T-cell (primary cell): ENCODE data around the gene INPP5J. TPM values are rescaled to one million over a fixed set of nuclear protein-coding genes. Genes with fewer than 3 reads are reported as not detected.
"Not testable (repeated sequence)": the region's sequence is repeated elsewhere in the genome, so short reads cannot be mapped to it uniquely, and the experiment has no call there.

Experiments used
- ATAC-seq, 4 experiments: fragments of 200-7000 bp in 3 of 4; fragments of 150-1000 bp in 1 of 4; cut with Tn5 transposase; replicated peaks in 1 of 4; 1 replicate in 3 of 4; 2 replicates in 1 of 4; pipeline ENCODE4 v1.10.0; 2021; ENCODE audit warnings: moderate library complexity in 3 of 4, mild to moderate bottlenecking in 2 of 4, moderate number of reproducible peaks in 1 of 4
- CTCF ChIA-PET, 2 donors: fragments of 300-600 bp; sonication (Branson Sonifier 250); formaldehyde crosslinking; loops; one replicate each; lab custom pipeline; 2022; ENCODE audit warnings: antibody characterized with exemption in 2 of 2; lab: Charles Lee
- POLR2A ChIA-PET, 2 donors: fragments of 300-600 bp; sonication (Branson Sonifier 250); formaldehyde crosslinking; loops; one replicate each; lab custom pipeline; 2022; ENCODE audit warnings: antibody characterized with exemption in 2 of 2; lab: Charles Lee
- DNase-seq, 35 experiments: peaks; one replicate each; pipeline versions ENCODE4 v3.0.0 to v3.0.0-alpha.2; 2013 to 2023
- H3K27ac ChIP-seq: one replicate; pipeline ENCODE4 v1.5.1; 2013; ENCODE audit warnings: low read length
- H3K27me3 ChIP-seq, 2 experiments: replicated peaks in 1 of 2; 1 replicate in 1 of 2; 2 replicates in 1 of 2; pipeline versions ENCODE4 v1.6.1 to v1.7.0; 2013; ENCODE audit warnings: low read length in 1 of 2, mixed read lengths in 1 of 2; ENCODE audit not compliant: control insufficient read depth in 2 of 2, insufficient read depth in 2 of 2; ENCODE audit errors: extremely low read depth in 1 of 2
- H3K36me3 ChIP-seq, 2 donors: 1 replicate in 1 of 2; 2 replicates in 1 of 2; pipeline versions ENCODE4 v1.6.1 to v1.7.0; 2013; ENCODE audit warnings: low read length in 1 of 2; ENCODE audit not compliant: control insufficient read depth in 2 of 2, insufficient read depth in 1 of 2; ENCODE audit errors: extremely low read depth in 1 of 2
- H3K4me1 ChIP-seq, 2 experiments: 1 replicate in 1 of 2; 2 replicates in 1 of 2; pipeline versions ENCODE4 v1.6.1 to v1.7.0; 2013; ENCODE audit warnings: low read length in 2 of 2, mixed read lengths in 1 of 2; ENCODE audit not compliant: insufficient read depth in 2 of 2, control insufficient read depth in 1 of 2; ENCODE audit errors: extremely low read depth in 1 of 2
- H3K4me3 ChIP-seq, 2 donors: 1 replicate in 1 of 2; 2 replicates in 1 of 2; pipeline versions ENCODE4 v1.5.1 to v1.7.0; 2013; ENCODE audit warnings: mild to moderate bottlenecking in 2 of 2, low read length in 1 of 2, moderate library complexity in 1 of 2; ENCODE audit not compliant: control insufficient read depth in 1 of 2; ENCODE audit errors: extremely low read depth in 1 of 2
- H3K9me3 ChIP-seq: 2 replicates; pipeline ENCODE4 v1.7.0; 2013
- H3K27ac Mint-ChIP-seq, 2 donors: one replicate each; pipeline ENCODE4 v1.8.0; 2020 to 2021; ENCODE audit warnings: mild to moderate bottlenecking in 2 of 2, mixed read lengths in 2 of 2
- H3K27me3 Mint-ChIP-seq, 2 donors: one replicate each; pipeline ENCODE4 v1.8.0; 2021 to 2022; ENCODE audit warnings: mixed read lengths in 2 of 2
- H3K36me3 Mint-ChIP-seq: one replicate; pipeline ENCODE4 v1.8.0; 2021; ENCODE audit warnings: mixed read lengths
- H3K4me1 Mint-ChIP-seq, 3 donors: one replicate each; pipeline ENCODE4 v1.8.0; 2020 to 2022; ENCODE audit warnings: mixed read lengths in 3 of 3, mild to moderate bottlenecking in 1 of 3
- H3K4me3 Mint-ChIP-seq, 3 donors: one replicate each; pipeline ENCODE4 v1.8.0; 2020 to 2022; ENCODE audit warnings: mild to moderate bottlenecking in 3 of 3, mixed read lengths in 3 of 3, moderate library complexity in 3 of 3
- H3K9me3 Mint-ChIP-seq, 3 donors: one replicate each; pipeline ENCODE4 v1.8.0; 2020 to 2022; ENCODE audit warnings: mixed read lengths in 3 of 3
- WGBS: methylation state at CpG from one replicate; pipeline ENCODE4 v1.1.5; 2013; ENCODE audit warnings: missing lambda C conversion rate; ENCODE audit not compliant: insufficient coverage; 5-methylcytosine and 5-hydroxymethylcytosine counted together
- total RNA-seq, 35 experiments: library from RNA in 6 of 35; stranded (reverse) in 6 of 35; fragments of 120-200 nt in 1 of 35; gene quantifications; one replicate each; pipeline versions ENCODE4 v1.2.1 to v1.2.4 and lab custom pipeline; 2013 to 2026

The INPP5J gene
- total RNA-seq, 5 donors from 2014 or later (not counting 1 experiment from before 2014, with no cell fraction given), result 0.23 to 1.1 (median 0.35) TPM

DNA sequence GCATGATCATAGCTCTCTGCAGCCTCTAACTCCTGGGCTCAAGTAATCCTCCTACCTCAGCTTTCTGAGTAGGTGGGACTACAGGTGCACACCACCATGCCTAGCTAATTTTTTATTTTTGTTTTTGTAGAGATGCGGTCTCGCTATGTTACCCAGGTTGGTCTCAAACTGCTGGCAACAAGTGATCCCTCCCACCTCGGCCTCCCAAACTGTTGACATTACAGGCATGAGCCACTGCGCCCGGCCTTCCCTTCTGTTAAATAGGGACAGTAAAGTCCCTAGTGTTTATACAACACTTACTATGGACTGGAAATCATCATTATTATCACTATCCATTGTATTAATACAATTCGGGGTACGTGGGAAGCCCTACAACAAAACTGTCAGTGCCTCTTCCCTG lies 28.0 kb upstream of the INPP5J start:
- Mint-ChIP-seq H3K27ac (no peak overlapping the region), H3K4me3 (no peak overlapping the region), H3K27me3 (no peaks in the 10 kb centered on the region), H3K36me3 (no peaks in the 10 kb centered on the region), H3K4me1 (no peaks in the 10 kb centered on the region), H3K9me3 (no peaks in the 10 kb centered on the region)
- 92% methylated on average over 2 of the region's 7 CpGs for WGBS
- no peak overlapping the region for H3K4me3 ChIP-seq
- H3K27me3 ChIP-seq, result no peaks in the 10 kb centered on the region
- no peaks in the 10 kb centered on the region for H3K36me3 ChIP-seq
- ChIA-PET CTCF (interaction anchor here in 1 of 2 donors (1.5 kb wide), 1 partner anchor 138 kb away, joined by 4 read pairs; no protein-coding TSS in a partner anchor), POLR2A (no interaction called here)
- no peaks in the 10 kb centered on the region for H3K4me1 ChIP-seq
- no peak overlapping the region for H3K27ac ChIP-seq
- no peaks in the 10 kb centered on the region for H3K9me3 ChIP-seq
- ATAC-seq (no peak), DNase-seq (no peak)

DNA sequence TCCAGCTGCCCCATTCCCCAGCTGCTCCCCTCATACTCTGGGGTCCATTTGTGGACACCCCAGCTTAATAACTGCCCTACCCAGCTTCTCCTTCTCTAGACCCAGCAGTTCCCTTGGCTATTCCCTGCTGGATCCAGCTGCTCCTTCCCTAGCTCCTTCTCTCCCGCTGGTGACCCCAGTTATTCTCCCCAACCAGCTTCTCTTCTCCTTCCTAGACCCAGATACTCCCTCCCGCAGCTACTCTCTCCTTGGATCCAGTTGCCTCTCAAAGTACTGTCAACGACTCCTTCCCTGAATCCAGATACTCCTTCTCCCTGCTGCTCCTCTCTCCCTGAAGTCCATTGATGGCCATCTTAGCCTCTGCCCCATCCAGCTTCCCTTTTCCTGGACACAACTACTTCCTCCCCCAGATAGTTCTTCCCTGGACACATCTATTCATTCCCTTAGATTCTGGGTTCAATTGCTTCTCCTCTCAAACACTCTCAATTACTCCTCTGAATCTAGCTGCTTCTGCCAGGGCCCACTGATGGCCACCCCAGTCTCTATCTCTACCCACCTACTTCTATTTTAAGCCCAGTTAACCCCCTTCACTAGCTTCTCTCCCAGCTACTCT lies 27.0 kb upstream of the INPP5J start:
- ATAC-seq (no peak), DNase-seq (no peak)
- no peaks in the 10 kb centered on the region for H3K27me3 ChIP-seq
- no peaks in the 10 kb centered on the region for H3K4me1 Mint-ChIP-seq
- no peaks in the 10 kb centered on the region for H3K9me3 ChIP-seq
- H3K27ac ChIP-seq, result no peak overlapping the region
- H3K27me3 Mint-ChIP-seq, result no peaks in the 10 kb centered on the region
- no peaks in the 10 kb centered on the region for H3K9me3 Mint-ChIP-seq
- H3K4me3 Mint-ChIP-seq, result no peak overlapping the region
- no peaks in the 10 kb centered on the region for H3K4me1 ChIP-seq
- POLR2A ChIA-PET, result no interaction called here
- H3K36me3 ChIP-seq, result no peaks in the 10 kb centered on the region
- CTCF ChIA-PET, result interaction anchor here (0.5 to 1.1 kb wide), 2 partner anchors 10 to 308 kb away, joined by 4 to 5 read pairs; no protein-coding TSS in a partner anchor
- 95% methylated on average over 3 of the region's 3 CpGs for WGBS
- no peak overlapping the region for H3K27ac Mint-ChIP-seq
- H3K4me3 ChIP-seq, result no peak overlapping the region
- H3K36me3 Mint-ChIP-seq, result no peaks in the 10 kb centered on the region

DNA sequence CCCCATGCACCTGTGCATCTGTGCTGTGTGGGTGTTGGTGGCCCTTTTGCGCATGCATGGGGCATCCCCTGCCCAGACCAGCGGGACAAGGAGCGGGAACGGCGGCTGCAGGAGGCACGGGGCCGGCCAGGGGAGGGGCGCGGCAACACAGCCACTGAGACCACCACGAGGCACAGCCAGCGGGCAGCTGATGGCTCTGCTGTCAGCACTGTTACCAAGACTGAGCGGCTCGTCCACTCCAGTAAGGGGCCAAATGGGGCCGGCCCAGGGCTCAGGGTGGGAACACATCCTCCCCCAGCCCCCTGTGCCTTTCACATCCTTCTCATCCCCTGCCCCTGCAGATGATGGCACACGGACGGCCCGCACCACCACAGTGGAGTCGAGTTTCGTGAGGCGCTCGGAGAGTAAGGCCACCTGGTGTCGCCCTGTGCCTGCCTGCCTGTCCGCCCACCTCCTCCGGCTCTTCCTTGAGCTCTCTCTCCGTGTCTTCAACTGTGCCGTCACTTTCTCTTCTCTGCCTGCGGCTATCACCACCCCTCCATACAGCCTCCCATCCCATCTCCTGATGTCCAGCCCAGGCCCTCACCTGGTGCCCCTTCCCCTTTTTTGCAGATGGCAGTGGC lies 26.0 kb upstream of the INPP5J start:
- DNase-seq (no peak), ATAC-seq (no peak)
- ChIA-PET CTCF (interaction anchor here in 1 of 2 donors (0.5 kb wide), 1 partner anchor 145 kb away, joined by 3 read pairs; no protein-coding TSS in a partner anchor), POLR2A (no interaction called here)
- H3K4me3 ChIP-seq, result no peak overlapping the region
- Mint-ChIP-seq H3K27me3 (no peaks in the 10 kb centered on the region), H3K4me1 (no peaks in the 10 kb centered on the region), H3K4me3 (no peak overlapping the region), H3K27ac (no peak overlapping the region), H3K9me3 (no peaks in the 10 kb centered on the region), H3K36me3 (no peaks in the 10 kb centered on the region)
- no peaks in the 10 kb centered on the region for H3K36me3 ChIP-seq
- H3K27ac ChIP-seq, result no peak overlapping the region
- H3K4me1 ChIP-seq, result no peaks in the 10 kb centered on the region
- H3K9me3 ChIP-seq, result no peaks in the 10 kb centered on the region
- 94% methylated on average over 16 of the region's 27 CpGs for WGBS
- H3K27me3 ChIP-seq, result no peaks in the 10 kb centered on the region

DNA sequence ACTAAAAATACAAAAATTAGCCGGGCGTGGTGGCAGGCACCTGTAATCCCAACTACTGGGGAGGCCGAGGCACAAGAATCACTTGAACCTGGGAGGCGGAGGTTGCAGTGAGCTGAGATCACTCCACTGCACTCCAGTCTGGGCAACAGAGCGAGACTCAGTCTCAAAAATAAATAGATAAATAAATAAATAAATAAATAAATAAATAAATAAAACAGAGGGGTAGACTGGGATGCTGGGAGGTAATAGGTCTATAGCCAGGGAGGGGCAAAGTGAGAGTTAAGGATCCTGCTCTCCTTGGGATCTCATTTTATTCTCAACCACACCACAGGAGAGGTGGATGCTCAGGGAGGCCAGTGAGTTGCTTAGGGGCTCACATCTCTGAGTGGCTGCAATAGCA lies 25.2 kb upstream of the INPP5J start:
- ATAC-seq, H3K9me3 ChIP-seq, H3K27me3 Mint-ChIP-seq, H3K27me3 ChIP-seq, DNase-seq, H3K36me3 ChIP-seq, H3K36me3 Mint-ChIP-seq, POLR2A ChIA-PET, H3K27ac ChIP-seq, CTCF ChIA-PET, H3K4me1 Mint-ChIP-seq, H3K9me3 Mint-ChIP-seq, H3K27ac Mint-ChIP-seq, H3K4me3 Mint-ChIP-seq, H3K4me1 ChIP-seq, H3K4me3 ChIP-seq: not testable (repeated sequence)
- WGBS, result no CpG with 5 or more reads among the region's 5 CpGs

DNA sequence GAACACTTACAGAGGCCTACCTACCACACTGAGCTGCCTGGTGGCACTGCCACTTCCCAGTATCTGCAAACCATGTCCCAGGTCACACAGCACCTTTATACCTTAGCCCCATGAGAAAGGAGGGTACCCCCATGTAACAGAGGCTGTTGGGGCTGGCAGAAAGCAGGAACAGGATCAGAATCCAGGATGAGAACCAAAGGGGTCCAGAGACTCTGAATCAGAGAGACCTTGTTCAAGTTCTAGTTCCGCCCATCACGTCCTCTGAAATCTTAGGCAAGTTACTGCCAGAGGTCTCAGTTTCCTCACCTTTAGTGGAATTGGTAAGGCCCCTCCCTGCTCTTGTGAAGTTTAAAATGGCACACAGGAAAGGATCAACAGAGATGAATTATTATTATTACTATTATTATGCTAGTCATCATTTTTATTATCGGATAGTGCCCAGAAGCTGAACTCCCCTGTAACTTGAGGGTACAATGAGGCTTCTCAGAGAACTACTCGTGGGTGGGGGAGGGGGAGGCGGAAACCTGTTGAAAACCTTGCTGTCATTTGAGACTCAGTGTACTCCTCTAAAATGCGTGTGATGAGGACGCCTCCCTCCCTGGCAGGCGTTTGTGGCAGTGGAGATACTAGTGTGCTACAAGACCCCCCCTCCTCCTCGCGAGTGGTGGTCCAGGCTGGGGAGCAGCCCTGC lies 24.7 kb upstream of the INPP5J start:
- Histone ChIP-seq H3K4me3 (no peak overlapping the region), H3K4me1 (no peaks in the 10 kb centered on the region), H3K9me3 (no peaks in the 10 kb centered on the region), H3K27me3 (no peaks in the 10 kb centered on the region), H3K36me3 (no peaks in the 10 kb centered on the region), H3K27ac (no peak overlapping the region)
- H3K4me1 Mint-ChIP-seq, result no peaks in the 10 kb centered on the region
- no peaks in the 10 kb centered on the region for H3K9me3 Mint-ChIP-seq
- 92% methylated on average over 4 of the region's 10 CpGs for WGBS
- ChIA-PET CTCF (no interaction called here), POLR2A (no interaction called here)
- ATAC-seq (no peak), DNase-seq (no peak)
- H3K36me3 Mint-ChIP-seq, result no peaks in the 10 kb centered on the region
- H3K27ac Mint-ChIP-seq, result no peak overlapping the region
- no peak overlapping the region for H3K4me3 Mint-ChIP-seq
- no peaks in the 10 kb centered on the region for H3K27me3 Mint-ChIP-seq

DNA sequence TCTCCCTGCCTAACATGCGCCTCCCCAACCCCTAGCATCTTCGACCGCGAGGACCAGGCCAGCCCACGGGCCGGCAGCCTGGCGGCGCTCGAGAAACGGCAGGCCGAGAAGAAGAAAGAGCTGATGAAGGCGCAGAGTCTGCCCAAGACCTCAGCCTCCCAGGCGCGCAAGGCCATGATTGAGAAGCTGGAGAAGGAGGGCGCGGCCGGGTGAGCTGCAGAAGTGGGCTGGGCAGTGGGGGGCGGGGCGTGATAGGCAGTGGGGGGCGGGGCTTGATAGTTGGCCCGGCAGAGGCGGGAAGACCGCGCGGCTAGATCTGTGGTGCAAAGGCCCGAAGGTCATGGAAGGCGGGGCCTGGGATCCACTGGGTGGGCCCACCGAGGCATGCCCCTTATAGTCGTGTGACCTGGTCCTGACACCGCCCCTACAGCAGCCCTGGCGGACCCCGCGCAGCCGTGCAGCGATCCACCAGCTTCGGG lies 24.1 kb upstream of the INPP5J start:
- H3K4me1 Mint-ChIP-seq, result no peaks in the 10 kb centered on the region
- no peaks in the 10 kb centered on the region for H3K9me3 Mint-ChIP-seq
- H3K4me3 Mint-ChIP-seq, result no peak overlapping the region
- ATAC-seq (no peak), DNase-seq (no peak)
- no peaks in the 10 kb centered on the region for H3K27me3 Mint-ChIP-seq
- H3K27ac Mint-ChIP-seq, result no peak overlapping the region
- 97% methylated on average over 33 of the region's 36 CpGs for WGBS
- no peaks in the 10 kb centered on the region for H3K27me3 ChIP-seq
- H3K36me3 ChIP-seq, result no peaks in the 10 kb centered on the region
- H3K9me3 ChIP-seq, result no peaks in the 10 kb centered on the region
- H3K27ac ChIP-seq, result no peak overlapping the region
- ChIA-PET POLR2A (no interaction called here), CTCF (no interaction called here)
- H3K4me3 ChIP-seq, result no peak overlapping the region
- H3K36me3 Mint-ChIP-seq, result no peaks in the 10 kb centered on the region
- no peaks in the 10 kb centered on the region for H3K4me1 ChIP-seq
